Measurements from ENCODE around the gene WNK1. TPM values are rescaled to one million over a fixed set of nuclear protein-coding genes. Genes with fewer than 3 reads are reported as not detected.

Gene WNK1
- total RNA-seq, 1 experiment from 2014 or later: 183 TPM

- Histone ChIP-seq H3K4me1 (ENCODE audit: low read length) (peaks cover 5% of the 10 kb centered on the region), H3K4me3 (ENCODE audit: low read length) (no peak overlapping the region), H3K36me3 (ENCODE audit: insufficient read depth, low read length) (peaks cover 75% of the 10 kb centered on the region), H3K9me3 (ENCODE audit: low read length) (no peaks in the 10 kb centered on the region), H3K9me2 (replicated peaks; ENCODE audit: insufficient read depth, low read length) (no peaks in the 10 kb centered on the region), H2AFZ (ENCODE audit: low read length) (no peak overlapping the region), H3K9ac (ENCODE audit: low read length) (no peak overlapping the region), H3K27me3 (ENCODE audit: low read length) (no peaks in the 10 kb centered on the region), H3K79me2 (ENCODE audit: low read length) (peaks cover 35% of the 10 kb centered on the region), H3K27ac (ENCODE audit: low read length) (no peak overlapping the region), H3K4me2 (ENCODE audit: low read depth, low read length, poor library complexity, severe bottlenecking) (no peak overlapping the region), H4K20me1 (ENCODE audit: insufficient read depth, low read depth, low read length) (peaks cover 10% of the 10 kb centered on the region)
- DNase-seq: no peak
Observed at GRCh38 chr12:906062-906585, 153.7 kb downstream of the WNK1 start.

DNA sequence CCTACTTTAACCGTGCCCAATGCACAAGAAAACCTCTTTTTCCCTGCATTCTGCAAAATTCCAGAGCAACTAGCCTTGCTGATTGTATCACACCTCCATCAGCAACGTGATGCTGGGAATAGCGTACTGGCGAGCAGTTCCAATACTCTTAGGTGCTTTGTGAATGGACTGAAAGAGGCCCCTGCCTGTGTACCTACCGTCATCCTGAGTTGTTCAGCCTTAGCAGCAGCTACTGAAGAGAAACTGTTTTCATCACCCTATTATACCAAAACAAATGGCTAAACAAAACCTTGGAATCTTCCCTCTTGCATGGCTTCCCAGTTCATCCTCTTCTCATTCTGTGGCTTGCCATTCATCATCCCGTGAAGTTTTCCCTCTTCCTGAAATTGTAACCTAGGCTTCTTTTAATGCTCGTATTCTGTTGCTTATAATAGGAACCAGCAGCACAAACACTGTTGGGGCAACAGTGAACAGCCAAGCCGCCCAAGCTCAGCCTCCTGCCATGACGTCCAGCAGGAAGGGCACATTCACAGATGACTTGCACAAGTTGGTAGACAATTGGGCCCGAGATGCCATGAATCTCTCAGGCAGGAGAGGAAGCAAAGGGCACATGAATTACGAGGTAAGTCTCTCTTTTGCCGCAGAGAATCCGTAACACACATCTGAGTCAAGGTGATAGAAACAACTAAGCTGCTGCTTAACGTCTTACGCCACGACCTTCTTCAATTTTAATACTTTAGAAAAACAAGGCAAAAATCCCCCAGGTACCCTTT is 155.2 kb downstream of the WNK1 start:
- no peak overlapping the region for H3K4me3 ChIP-seq (ENCODE audit: low read length)
- H3K9me2 ChIP-seq (replicated peaks; ENCODE audit: insufficient read depth, low read length): no peaks in the 10 kb centered on the region
- H2AFZ ChIP-seq (ENCODE audit: low read length): no peak overlapping the region
- no peak overlapping the region for H3K9ac ChIP-seq (ENCODE audit: low read length)
- H3K4me2 ChIP-seq (ENCODE audit: low read depth, low read length, poor library complexity, severe bottlenecking): no peak overlapping the region
- H3K79me2 ChIP-seq (ENCODE audit: low read length): peaks cover 27% of the 10 kb centered on the region
- H3K4me1 ChIP-seq (ENCODE audit: low read length): peaks cover 5% of the 10 kb centered on the region
- H3K36me3 ChIP-seq (ENCODE audit: insufficient read depth, low read length): peaks cover 75% of the 10 kb centered on the region
- no peaks in the 10 kb centered on the region for H3K9me3 ChIP-seq (ENCODE audit: low read length)
- peaks cover 10% of the 10 kb centered on the region for H4K20me1 ChIP-seq (ENCODE audit: insufficient read depth, low read depth, low read length)
- DNase-seq: no peak
- H3K27ac ChIP-seq (ENCODE audit: low read length): no peak overlapping the region
- no peaks in the 10 kb centered on the region for H3K27me3 ChIP-seq (ENCODE audit: low read length)

DNA sequence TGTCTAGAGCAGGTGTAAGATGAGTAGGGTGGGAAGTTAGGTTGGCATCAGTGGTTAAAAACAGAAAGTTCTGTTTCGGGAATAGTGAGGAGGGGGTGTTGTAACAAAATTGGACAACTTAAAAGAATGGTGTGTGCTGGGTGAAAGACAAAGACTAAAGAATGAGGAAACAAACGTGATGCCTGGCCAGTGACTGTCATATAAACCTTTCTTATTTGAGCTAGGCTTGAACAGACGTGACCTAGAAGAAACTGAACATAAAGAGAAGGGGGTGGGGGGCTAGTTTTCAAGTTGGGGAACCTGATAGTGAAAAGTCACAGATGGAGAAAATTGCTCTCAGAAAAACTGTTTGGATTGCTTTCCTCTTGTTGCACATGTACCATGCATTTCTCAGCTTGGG is 157.5 kb downstream of the WNK1 start:
- Histone ChIP-seq H3K9ac (ENCODE audit: low read length) (no peak overlapping the region), H3K4me2 (ENCODE audit: low read depth, low read length, poor library complexity, severe bottlenecking) (no peak overlapping the region), H3K4me1 (ENCODE audit: low read length) (peaks cover 5% of the 10 kb centered on the region), H3K79me2 (ENCODE audit: low read length) (peaks cover 12% of the 10 kb centered on the region; the same call in 1 of the 2 replicates), H3K36me3 (ENCODE audit: insufficient read depth, low read length) (peaks cover 74% of the 10 kb centered on the region), H3K9me2 (replicated peaks; ENCODE audit: insufficient read depth, low read length) (no peaks in the 10 kb centered on the region), H3K9me3 (ENCODE audit: low read length) (no peaks in the 10 kb centered on the region), H3K4me3 (ENCODE audit: low read length) (no peak overlapping the region), H3K27ac (ENCODE audit: low read length) (no peak overlapping the region), H3K27me3 (ENCODE audit: low read length) (no peaks in the 10 kb centered on the region), H4K20me1 (ENCODE audit: insufficient read depth, low read depth, low read length) (no peaks in the 10 kb centered on the region), H2AFZ (ENCODE audit: low read length) (no peak overlapping the region)
- DNase-seq: no peak

DNA sequence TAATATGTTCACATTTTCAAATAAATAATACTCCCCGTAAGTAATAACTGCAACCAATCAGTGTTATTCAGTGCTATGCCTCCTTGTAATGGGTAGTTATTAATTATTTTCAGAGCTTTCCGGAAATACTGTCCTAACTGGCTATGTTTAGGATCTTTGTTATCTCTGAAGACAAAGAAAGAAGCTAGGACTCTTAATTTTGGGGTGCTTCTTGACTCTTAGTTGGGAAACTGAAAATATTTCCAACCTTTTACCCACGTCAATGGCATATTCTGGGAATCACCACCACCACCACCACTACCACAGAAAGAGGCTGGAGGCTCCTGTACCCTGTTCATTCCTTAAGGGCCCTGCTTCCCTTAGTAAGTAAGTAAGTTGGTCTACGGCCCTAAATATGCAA is 158.0 kb downstream of the WNK1 start:
- H3K9me2 ChIP-seq (replicated peaks; ENCODE audit: insufficient read depth, low read length): no peaks in the 10 kb centered on the region
- no peaks in the 10 kb centered on the region for H3K27me3 ChIP-seq (ENCODE audit: low read length)
- no peaks in the 10 kb centered on the region for H3K9me3 ChIP-seq (ENCODE audit: low read length)
- H3K4me1 ChIP-seq (ENCODE audit: low read length): peaks cover 5% of the 10 kb centered on the region
- no peak for DNase-seq
- no peak overlapping the region for H2AFZ ChIP-seq (ENCODE audit: low read length)
- H3K4me2 ChIP-seq (ENCODE audit: low read depth, low read length, poor library complexity, severe bottlenecking): no peak overlapping the region
- no peak overlapping the region for H3K27ac ChIP-seq (ENCODE audit: low read length)
- H4K20me1 ChIP-seq (ENCODE audit: insufficient read depth, low read depth, low read length): no peaks in the 10 kb centered on the region
- H3K36me3 ChIP-seq (ENCODE audit: insufficient read depth, low read length): peaks cover 69% of the 10 kb centered on the region
- H3K4me3 ChIP-seq (ENCODE audit: low read length): no peak overlapping the region
- peaks cover 12% of the 10 kb centered on the region; the same call in 1 of the 2 replicates for H3K79me2 ChIP-seq (ENCODE audit: low read length)
- no peak overlapping the region for H3K9ac ChIP-seq (ENCODE audit: low read length)

DNA sequence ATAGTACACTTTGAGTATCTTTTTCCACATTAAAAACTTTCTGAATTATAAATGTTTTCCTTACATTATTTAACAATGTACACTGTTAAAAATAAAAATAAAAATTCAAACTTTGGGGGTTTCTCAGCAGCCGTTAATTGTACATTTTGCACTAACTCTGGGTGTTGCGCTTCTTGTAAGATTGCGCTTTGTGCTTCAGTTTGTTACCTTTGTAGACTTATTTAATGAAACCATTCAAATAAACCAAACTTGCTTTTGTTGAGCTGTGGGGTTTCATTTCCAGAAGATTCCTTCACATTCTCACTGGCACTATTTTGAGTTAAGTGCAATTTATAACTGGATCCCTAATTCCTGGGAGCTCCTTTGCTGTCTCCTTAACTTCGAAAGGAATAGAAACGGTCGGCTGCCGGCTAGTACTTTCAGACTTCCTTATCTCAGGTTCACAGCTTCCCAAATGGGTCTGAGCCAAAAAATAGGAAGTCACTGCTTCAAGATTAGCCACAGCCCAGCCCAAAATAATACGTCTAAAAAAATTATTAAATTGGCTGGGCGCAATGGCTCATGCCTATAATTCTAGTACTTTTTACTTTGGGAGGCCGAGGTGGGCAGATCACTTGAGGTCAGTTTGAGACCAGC is 158.9 kb downstream of the WNK1 start:
- H3K36me3 ChIP-seq (ENCODE audit: insufficient read depth, low read length): peaks cover 61% of the 10 kb centered on the region
- H3K27me3 ChIP-seq (ENCODE audit: low read length): no peaks in the 10 kb centered on the region
- no peak overlapping the region for H2AFZ ChIP-seq (ENCODE audit: low read length)
- no peaks in the 10 kb centered on the region for H3K9me3 ChIP-seq (ENCODE audit: low read length)
- H3K27ac ChIP-seq (ENCODE audit: low read length): no peak overlapping the region
- H3K9me2 ChIP-seq (replicated peaks; ENCODE audit: insufficient read depth, low read length): no peaks in the 10 kb centered on the region
- no peak overlapping the region for H3K4me2 ChIP-seq (ENCODE audit: low read depth, low read length, poor library complexity, severe bottlenecking)
- no peak overlapping the region for H3K9ac ChIP-seq (ENCODE audit: low read length)
- DNase-seq: no peak
- H3K79me2 ChIP-seq (ENCODE audit: low read length): 0 out of 2 replicates have a peak, but pooled peaks cover 7% of the 10 kb centered on the region
- no peaks in the 10 kb centered on the region for H4K20me1 ChIP-seq (ENCODE audit: insufficient read depth, low read depth, low read length)
- peaks cover 5% of the 10 kb centered on the region for H3K4me1 ChIP-seq (ENCODE audit: low read length)
- H3K4me3 ChIP-seq (ENCODE audit: low read length): no peak overlapping the region

GRCh38 chr12:912466-913235 is 160.3 kb downstream of the WNK1 start:
- no peak overlapping the region for H3K9ac ChIP-seq (ENCODE audit: low read length)
- H3K9me3 ChIP-seq (ENCODE audit: low read length): no peaks in the 10 kb centered on the region
- H3K27me3 ChIP-seq (ENCODE audit: low read length): no peaks in the 10 kb centered on the region
- H2AFZ ChIP-seq (ENCODE audit: low read length): no peak overlapping the region
- no peaks in the 10 kb centered on the region for H3K9me2 ChIP-seq (replicated peaks; ENCODE audit: insufficient read depth, low read length)
- H4K20me1 ChIP-seq (ENCODE audit: insufficient read depth, low read depth, low read length): no peaks in the 10 kb centered on the region
- H3K79me2 ChIP-seq (ENCODE audit: low read length): 0 out of 2 replicates have a peak, but pooled peaks cover 7% of the 10 kb centered on the region
- H3K4me2 ChIP-seq (ENCODE audit: low read depth, low read length, poor library complexity, severe bottlenecking): no peak overlapping the region
- no peak for DNase-seq
- no peak overlapping the region for H3K27ac ChIP-seq (ENCODE audit: low read length)
- no peak overlapping the region for H3K4me3 ChIP-seq (ENCODE audit: low read length)
- H3K4me1 ChIP-seq (ENCODE audit: low read length): peaks cover 5% of the 10 kb centered on the region
- H3K36me3 ChIP-seq (ENCODE audit: insufficient read depth, low read length): peaks cover 67% of the 10 kb centered on the region

- H3K4me1 ChIP-seq (ENCODE audit: low read length): peaks cover 5% of the 10 kb centered on the region
- H3K27me3 ChIP-seq (ENCODE audit: low read length): no peaks in the 10 kb centered on the region
- H3K27ac ChIP-seq (ENCODE audit: low read length): no peak overlapping the region
- no peak overlapping the region for H2AFZ ChIP-seq (ENCODE audit: low read length)
- no peak overlapping the region for H3K9ac ChIP-seq (ENCODE audit: low read length)
- peaks cover 11% of the 10 kb centered on the region; the same call in 1 of the 2 replicates for H3K79me2 ChIP-seq (ENCODE audit: low read length)
- H3K4me2 ChIP-seq (ENCODE audit: low read depth, low read length, poor library complexity, severe bottlenecking): no peak overlapping the region
- no peak for DNase-seq
- peaks cover 57% of the 10 kb centered on the region for H3K36me3 ChIP-seq (ENCODE audit: insufficient read depth, low read length)
- H3K4me3 ChIP-seq (ENCODE audit: low read length): no peak overlapping the region
- no peaks in the 10 kb centered on the region for H3K9me2 ChIP-seq (replicated peaks; ENCODE audit: insufficient read depth, low read length)
- no peaks in the 10 kb centered on the region for H4K20me1 ChIP-seq (ENCODE audit: insufficient read depth, low read depth, low read length)
- no peaks in the 10 kb centered on the region for H3K9me3 ChIP-seq (ENCODE audit: low read length)
Observed at GRCh38 chr12:913919-914698, 161.7 kb downstream of the WNK1 start.

Measured in Karpas-422 (cell line).